ENCODE data around the gene SLC35A3.

DNA sequence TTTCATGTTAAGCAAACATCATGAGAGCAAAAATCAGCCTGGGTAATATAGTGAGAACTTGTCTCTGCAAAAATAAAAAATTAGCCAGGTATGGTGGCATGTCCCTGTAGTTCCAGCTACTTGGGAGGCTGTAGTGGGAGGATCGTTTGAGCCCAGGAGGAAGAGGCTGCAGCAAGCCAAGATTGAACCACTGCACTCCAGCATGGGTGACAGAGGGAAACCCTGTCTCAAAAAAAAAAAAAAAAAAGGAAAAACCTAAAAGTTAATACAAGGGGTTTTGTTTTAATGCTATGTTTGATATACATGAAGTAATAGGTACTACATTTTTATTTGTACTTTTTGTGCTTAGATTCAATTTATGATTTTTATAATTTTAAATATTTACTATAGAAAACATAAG lies 27.1 kb upstream of the SLC35A3 start:
- TF ChIP-seq, protein P1, sequence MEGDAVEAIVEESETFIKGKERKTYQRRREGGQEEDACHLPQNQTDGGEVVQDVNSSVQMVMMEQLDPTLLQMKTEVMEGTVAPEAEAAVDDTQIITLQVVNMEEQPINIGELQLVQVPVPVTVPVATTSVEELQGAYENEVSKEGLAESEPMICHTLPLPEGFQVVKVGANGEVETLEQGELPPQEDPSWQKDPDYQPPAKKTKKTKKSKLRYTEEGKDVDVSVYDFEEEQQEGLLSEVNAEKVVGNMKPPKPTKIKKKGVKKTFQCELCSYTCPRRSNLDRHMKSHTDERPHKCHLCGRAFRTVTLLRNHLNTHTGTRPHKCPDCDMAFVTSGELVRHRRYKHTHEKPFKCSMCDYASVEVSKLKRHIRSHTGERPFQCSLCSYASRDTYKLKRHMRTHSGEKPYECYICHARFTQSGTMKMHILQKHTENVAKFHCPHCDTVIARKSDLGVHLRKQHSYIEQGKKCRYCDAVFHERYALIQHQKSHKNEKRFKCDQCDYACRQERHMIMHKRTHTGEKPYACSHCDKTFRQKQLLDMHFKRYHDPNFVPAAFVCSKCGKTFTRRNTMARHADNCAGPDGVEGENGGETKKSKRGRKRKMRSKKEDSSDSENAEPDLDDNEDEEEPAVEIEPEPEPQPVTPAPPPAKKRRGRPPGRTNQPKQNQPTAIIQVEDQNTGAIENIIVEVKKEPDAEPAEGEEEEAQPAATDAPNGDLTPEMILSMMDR (IDR thresholded peaks at IDR 0.05 in 8 of 11, conservative IDR thresholded peaks at IDR 0.05 in 3 of 11), result no peak
- no peak for TF ChIP-seq POLR2AphosphoS5 (IDR thresholded peaks at IDR 0.05)
- TF ChIP-seq POLR2A (IDR thresholded peaks at IDR 0.05), result no peak
